HG02678 (cell line): ENCODE data around the gene TXNDC17.
"Not testable (repeated sequence)": the region's sequence is repeated elsewhere in the genome, so short reads cannot be mapped to it uniquely, and the experiment has no call there.

Experiments used
- ATAC-seq: cut with Tn5 transposase; IDR thresholded peaks from one replicate; pipeline ENCODE4 v1.9.1; 2021; ENCODE audit warnings: mild to moderate bottlenecking, moderate library complexity; ENCODE audit not compliant: unreplicated experiment

The TXNDC17 gene

GRCh38 chr17:6640536-6641246 lies at the start of gene TXNDC17, which contains the start of gene KIAA0753:
TXNDC17 (plus strand) TSS chr17:6641060; CDS start chr17:6641083, 23 bp downstream.
KIAA0753 (minus strand) TSS chr17:6640711; CDS start chr17:6635103, 5,608 bp downstream.
- peak; percentile 89 for ATAC-seq

GRCh38 chr17:6591599-6592158 lies 49.2 kb upstream of the TXNDC17 start:
- no peak for ATAC-seq

DNA sequence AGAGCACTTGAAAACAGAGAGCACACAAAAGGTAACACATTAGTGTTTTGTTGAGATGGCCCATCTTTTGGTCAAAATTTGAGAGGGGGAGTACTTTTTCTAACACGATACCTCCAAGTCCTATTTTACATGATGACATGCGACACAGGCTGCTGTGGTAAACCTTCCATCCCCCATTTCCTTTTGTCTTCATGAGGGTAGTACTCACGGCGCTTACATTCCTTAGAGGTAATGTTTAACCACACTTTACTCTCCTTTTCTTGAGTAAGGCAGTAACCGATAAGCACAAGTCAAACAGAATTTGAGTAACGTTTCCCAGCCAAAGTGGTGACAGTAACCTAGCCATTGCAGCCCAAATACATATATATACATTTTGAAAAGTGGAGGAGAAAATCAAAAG lies 48.7 kb upstream of the TXNDC17 start:
- ATAC-seq: no peak

GRCh38 chr17:6593371-6593770 lies 47.5 kb upstream of the TXNDC17 start:
- not testable (repeated sequence) for ATAC-seq

GRCh38 chr17:6596081-6596480 lies 44.8 kb upstream of the TXNDC17 start:
- ATAC-seq: no peak

- no peak for ATAC-seq
Measured at GRCh38 chr17:6596511-6596910, 44.3 kb upstream of the TXNDC17 start.

DNA sequence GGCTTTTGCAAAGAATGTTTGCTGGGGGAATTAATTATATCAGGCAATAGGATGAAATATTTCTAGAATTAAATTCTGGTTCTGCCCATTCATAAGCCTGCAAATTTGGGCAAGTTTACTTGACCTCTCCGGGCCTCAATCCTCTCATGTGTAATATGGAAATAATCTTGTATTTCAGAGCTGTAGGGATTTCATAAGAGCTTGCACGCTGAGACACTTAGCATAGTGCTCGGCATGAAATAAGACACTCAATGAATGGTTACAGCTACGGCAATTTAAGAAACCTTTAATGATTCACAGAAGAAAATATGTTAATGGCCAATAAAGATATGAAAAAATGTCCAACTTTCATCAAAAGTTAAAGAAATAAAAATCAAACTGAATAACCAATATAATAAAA lies 43.9 kb upstream of the TXNDC17 start:
- ATAC-seq: no peak

- ATAC-seq: no peak
Measured at GRCh38 chr17:6597727-6598126, 43.1 kb upstream of the TXNDC17 start.

DNA sequence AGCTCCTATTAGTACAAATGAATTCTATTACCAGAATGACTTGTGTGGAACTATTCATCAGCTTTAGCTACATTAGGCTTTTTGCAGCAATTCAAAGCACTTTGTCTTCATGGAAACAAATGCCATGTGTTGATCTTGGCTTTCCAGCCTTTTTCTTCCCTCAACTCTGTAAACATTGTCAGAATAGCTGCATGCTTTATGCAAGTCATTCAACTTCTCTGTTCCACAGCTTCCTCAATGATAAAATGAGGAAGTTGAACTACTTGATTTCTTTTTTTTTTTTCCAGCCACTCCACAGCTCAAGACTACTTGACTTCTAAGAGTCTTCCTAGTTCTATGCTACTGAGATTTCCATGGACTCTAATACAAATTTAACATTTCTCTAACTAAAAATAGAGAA lies 41.5 kb upstream of the TXNDC17 start:
- no peak for ATAC-seq

DNA sequence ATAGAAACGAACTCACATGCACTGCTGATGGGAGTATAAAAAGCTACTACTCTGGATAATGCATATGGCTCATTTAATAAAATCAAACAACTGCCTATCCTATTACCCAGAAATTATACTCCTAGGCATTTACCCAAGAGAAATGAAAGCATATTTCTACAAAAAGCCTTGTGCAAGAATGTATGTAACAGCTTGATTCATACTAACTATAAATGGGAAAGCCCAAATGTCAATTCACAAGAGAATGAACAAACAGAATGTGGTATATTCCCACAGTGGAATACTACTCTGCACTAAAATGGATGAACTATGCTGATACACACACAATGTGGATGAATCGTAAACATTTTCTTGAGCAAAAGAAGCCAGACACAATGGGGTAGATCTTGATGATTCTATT lies 38.7 kb upstream of the TXNDC17 start:
- no peak for ATAC-seq

- no peak for ATAC-seq
Measured at GRCh38 chr17:6603744-6604325, 37.0 kb upstream of the TXNDC17 start.

- no peak for ATAC-seq
Measured at GRCh38 chr17:6605142-6605541, 35.7 kb upstream of the TXNDC17 start.

DNA sequence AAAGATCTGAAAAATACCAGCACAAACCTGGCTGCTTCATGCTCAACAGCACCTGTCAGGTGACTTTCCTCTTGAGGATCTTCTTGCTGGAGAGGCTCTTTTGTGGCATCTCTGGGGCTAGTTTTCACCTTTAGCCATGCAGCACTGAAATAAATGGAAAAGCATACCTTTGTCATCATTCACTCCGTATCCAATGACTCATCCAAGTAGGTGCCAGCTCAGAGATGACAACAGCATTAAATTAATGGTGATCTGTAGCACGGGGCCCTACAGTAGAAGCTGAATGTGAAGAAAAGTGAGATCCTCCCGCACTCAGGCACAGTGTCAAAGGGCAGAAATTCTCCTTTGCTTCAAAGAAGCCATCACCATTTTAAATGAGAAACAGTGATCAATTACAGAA lies 32.5 kb upstream of the TXNDC17 start:
- ATAC-seq: no peak

GRCh38 chr17:6610011-6610410 lies 30.8 kb upstream of the TXNDC17 start:
- ATAC-seq: no peak

DNA sequence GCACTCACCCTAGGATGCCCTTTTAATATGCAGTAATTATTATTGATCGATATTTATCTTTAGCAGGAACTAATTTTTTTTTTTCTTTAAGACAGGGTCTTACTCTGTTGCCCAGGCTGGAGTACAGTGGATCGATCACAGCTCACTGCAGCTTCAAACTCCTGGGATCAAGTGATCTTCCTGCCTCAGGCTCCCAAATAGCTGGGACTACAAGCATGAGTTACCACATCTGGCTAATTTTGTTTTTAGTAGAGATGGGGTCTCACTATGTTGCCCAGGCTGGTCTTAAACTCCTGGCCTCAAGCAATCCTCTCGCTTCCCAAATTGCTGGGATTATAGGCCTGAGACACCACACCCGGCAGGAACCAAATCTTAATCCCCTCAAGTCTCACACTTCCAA lies 29.6 kb upstream of the TXNDC17 start:
- ATAC-seq: no peak

- no peak for ATAC-seq
Measured at GRCh38 chr17:6623941-6624340, 16.9 kb upstream of the TXNDC17 start.

DNA sequence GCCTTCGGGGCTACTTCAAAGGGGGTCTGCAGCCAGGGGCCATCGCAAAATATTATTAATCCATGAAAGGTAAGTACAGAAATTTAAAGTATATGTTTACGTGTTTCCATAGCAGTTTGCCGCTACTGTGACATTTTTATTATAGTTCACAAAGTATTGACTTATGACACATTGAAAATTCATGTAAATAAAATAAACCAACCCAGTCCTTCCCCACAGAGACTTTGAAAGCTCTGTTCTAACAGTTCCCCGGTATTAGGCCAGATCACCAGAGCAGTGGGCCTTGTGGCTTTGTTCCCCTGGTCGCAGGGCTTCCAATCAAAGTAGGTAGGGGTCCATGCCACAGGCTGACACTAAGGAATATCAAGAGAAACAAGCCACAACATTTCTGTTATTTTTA lies 14.2 kb upstream of the TXNDC17 start:
- no peak for ATAC-seq

- no peak for ATAC-seq
Measured at GRCh38 chr17:6627019-6627418, 13.8 kb upstream of the TXNDC17 start.

- no peak for ATAC-seq
Measured at GRCh38 chr17:6630390-6630789, 10.5 kb upstream of the TXNDC17 start.

- no peak for ATAC-seq
Measured at GRCh38 chr17:6632530-6632929, 8.3 kb upstream of the TXNDC17 start.

GRCh38 chr17:6633263-6633662 lies 7.6 kb upstream of the TXNDC17 start:
- no peak for ATAC-seq

DNA sequence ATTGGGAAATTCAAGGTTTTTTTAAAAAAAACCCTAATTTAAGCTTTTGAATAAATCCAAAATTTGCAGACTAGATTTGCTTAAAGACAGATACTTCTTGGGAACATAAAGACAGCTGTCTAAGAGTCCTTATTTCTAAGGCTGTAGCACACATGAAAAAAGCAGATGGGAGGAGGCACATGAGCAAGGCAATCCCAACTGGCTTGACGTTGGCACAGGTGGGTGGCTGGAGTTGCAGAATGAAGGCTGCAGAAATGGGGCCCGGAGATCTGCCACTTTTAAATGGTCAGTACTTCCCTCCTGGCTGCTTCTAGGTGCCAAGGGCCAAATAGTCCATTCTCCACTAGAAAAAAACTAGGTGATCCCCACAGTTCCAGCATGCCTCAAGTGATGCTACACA lies 4.8 kb upstream of the TXNDC17 start:
- ATAC-seq: no peak
